HCT116 (cell line): Measurements from ENCODE around the gene ERBB4. TPM values are rescaled to one million over a fixed set of nuclear protein-coding genes. Genes with fewer than 3 reads are reported as not detected.

Experiments
- ATAC-seq: fragments of 200-7000 bp; cut with Tn5 transposase; 2 replicates; pipeline ENCODE4 v1.9.1; 2020; ENCODE audit warnings: mild to moderate bottlenecking, moderate library complexity
- BruUV-seq: library from RNA; stranded (reverse); fragments of 400-500 nt; replicated peaks from 2 replicates; lab custom pipeline; 2021; lab: Mats Ljungman, UMichigan
- CTCF ChIA-PET: fragments of 300-600 bp; sonication (Branson Sonifier 250); formaldehyde crosslinking; loops from one replicate; lab custom pipeline; 2021; ENCODE audit warnings: antibody characterized with exemption; lab: Charles Lee
- POLR2A ChIA-PET: fragments of 300-600, 350-600 bp; sonication (Branson Sonifier 250); formaldehyde crosslinking; loops from one replicate; lab custom pipeline; 2021; ENCODE audit warnings: antibody characterized with exemption; lab: Charles Lee
- RAD21 ChIA-PET, 2 experiments: fragments of 300-600 bp; sonication (Branson Sonifier 250); formaldehyde crosslinking; loops; one replicate each; lab custom pipeline; 2023; ENCODE audit warnings: low total read pairs in 2 of 2; ENCODE audit not compliant: uncharacterized antibody in 2 of 2, unreplicated experiment in 2 of 2, low non-redundant PET in 1 of 2; lab: Charles Lee
- DNase-seq: peaks from one replicate; pipeline ENCODE4 v3.0.0-alpha.2; 2010; ENCODE audit warnings: low read depth, low spot score
- H2AFZ ChIP-seq: fragments of 200-600 bp; shearing (Covaris generic), sonication (generic); 2 replicates; pipeline ENCODE4 v1.6.1; 2017; ENCODE audit warnings: low read depth, mixed run types, mixed read lengths, antibody characterized with exemption, low read length; ENCODE audit not compliant: poor library complexity, severe bottlenecking
- H3K27ac ChIP-seq: 2 replicates; pipeline ENCODE4 v1.5.1; 2012; ENCODE audit warnings: low read depth, low read length
- H3K27me3 ChIP-seq: fragments of 200-600 bp; sonication (generic); 2 replicates; pipeline ENCODE4 v1.6.1; 2016; ENCODE audit warnings: mixed run types, low read length, mixed read lengths; ENCODE audit not compliant: insufficient read depth
- H3K36me3 ChIP-seq, 2 experiments: fragments of 200-500 bp in 1 of 2; fragments of 200-600 bp in 1 of 2; sonication (Bioruptor generic) in 1 of 2; sonication (generic) in 1 of 2; 2 replicates each; pipeline versions ENCODE4 v1.5.1 to v1.6.1; 2014 to 2016; ENCODE audit warnings: low read length in 2 of 2, inconsistent platforms in 1 of 2, mixed read lengths in 1 of 2, mixed run types in 1 of 2; ENCODE audit not compliant: insufficient read depth in 2 of 2, control insufficient read depth in 1 of 2
- H3K4me1 ChIP-seq, 2 experiments: fragments of 200-600 bp in 1 of 2; sonication (generic) in 1 of 2; 2 replicates each; pipeline versions ENCODE4 v1.5.1 to v1.6.1; 2012 to 2017; ENCODE audit warnings: low read length in 2 of 2, inconsistent platforms in 1 of 2, mild to moderate bottlenecking in 1 of 2, mixed read lengths in 1 of 2, mixed run types in 1 of 2, moderate library complexity in 1 of 2; ENCODE audit not compliant: insufficient read depth in 2 of 2, control insufficient read depth in 1 of 2
- H3K4me2 ChIP-seq: fragments of 200-600 bp; sonication (generic); 2 replicates; pipeline ENCODE4 v1.6.1; 2017; ENCODE audit warnings: mixed run types, low read length, mixed read lengths
- H3K4me3 ChIP-seq, 2 experiments: fragments of 200-600 bp in 1 of 2; sonication (generic) in 1 of 2; replicated peaks in 1 of 2; 2 replicates each; pipeline ENCODE4 v1.5.1; 2011 to 2016; ENCODE audit warnings: low read length in 2 of 2, control low read depth in 1 of 2, low read depth in 1 of 2, mild to moderate bottlenecking in 1 of 2, mixed read lengths in 1 of 2, mixed run types in 1 of 2
- H3K79me2 ChIP-seq: fragments of 200-600 bp; sonication (generic); 2 replicates; pipeline ENCODE4 v1.6.1; 2017; ENCODE audit warnings: mild to moderate bottlenecking, mixed run types, low read length, moderate library complexity, mixed read lengths; ENCODE audit not compliant: insufficient read depth
- H3K9ac ChIP-seq: fragments of 200-600 bp; sonication (generic); 2 replicates; pipeline ENCODE4 v1.6.1; 2016; ENCODE audit warnings: low read length, mixed read lengths
- H3K9me2 ChIP-seq: fragments of 200-600 bp; sonication (generic), shearing (Covaris generic); 2 replicates; pipeline ENCODE4 v1.6.1; 2017; ENCODE audit warnings: mixed run types, mild to moderate bottlenecking, moderate library complexity; ENCODE audit not compliant: insufficient read depth
- H3K9me3 ChIP-seq, 2 experiments: fragments of 200-500 bp in 1 of 2; fragments of 200-600 bp in 1 of 2; sonication (Bioruptor generic) in 1 of 2; sonication (generic) in 1 of 2; 2 replicates each; pipeline ENCODE4 v1.6.1; 2014 to 2017; ENCODE audit warnings: low read length in 2 of 2, mixed read lengths in 2 of 2, inconsistent platforms in 1 of 2, low read depth in 1 of 2, mild to moderate bottlenecking in 1 of 2, mixed run types in 1 of 2, moderate library complexity in 1 of 2; ENCODE audit not compliant: control insufficient read depth in 1 of 2, insufficient read depth in 1 of 2
- H4K20me1 ChIP-seq: fragments of 200-600 bp; sonication (generic), shearing (Covaris generic); 2 replicates; pipeline ENCODE4 v1.6.1; 2017; ENCODE audit warnings: mixed run types, mild to moderate bottlenecking, moderate library complexity; ENCODE audit not compliant: insufficient read depth
- CBX3 ChIP-seq: IDR thresholded peaks from 2 replicates; pipeline ENCODE4 v1.6.1; 2012; ENCODE audit warnings: low read depth
- CEBPB ChIP-seq: IDR thresholded peaks from 2 replicates; pipeline ENCODE4 v1.6.1; 2012; ENCODE audit warnings: low read depth
- EZH2 ChIP-seq: fragments of 200-600 bp; sonication (generic); IDR thresholded peaks from 2 replicates; pipeline ENCODE4 v1.6.1; 2017; ENCODE audit warnings: antibody characterized with exemption, mixed run types
- FOSL1 ChIP-seq: IDR thresholded peaks from 2 replicates; pipeline ENCODE4 v1.6.1; 2012; ENCODE audit warnings: low read depth
- POLR2A ChIP-seq: IDR thresholded peaks from 2 replicates; pipeline ENCODE4 v1.7.0; 2011; ENCODE audit warnings: borderline replicate concordance; ENCODE audit not compliant: insufficient read depth, insufficient read length; ENCODE audit errors: extremely low read depth
- POLR2AphosphoS5 ChIP-seq: IDR thresholded peaks from 2 replicates; pipeline ENCODE4 v1.6.1; 2011; ENCODE audit warnings: mild to moderate bottlenecking, low read depth, low read length, moderate library complexity
- RAD21 ChIP-seq: IDR thresholded peaks from 2 replicates; pipeline ENCODE4 v1.6.1; 2012; ENCODE audit warnings: low read depth, mild to moderate bottlenecking
- SRF ChIP-seq: IDR thresholded peaks from 2 replicates; pipeline ENCODE4 v1.6.1; 2012; ENCODE audit warnings: low read depth
- ZNF274 ChIP-seq: fragments of 200-500 bp; sonication (Bioruptor generic); IDR thresholded peaks from 2 replicates; pipeline ENCODE4 v1.6.1; 2014; ENCODE audit warnings: mild to moderate bottlenecking, low read depth, low read length, inconsistent platforms
- intact Hi-C: fragments of 100-400 bp; cut with micrococcal nuclease; formaldehyde crosslinking; loops from 2 replicates; pipeline ENCODE4 v1.10.0; 2022
- total RNA-seq: library from RNA; stranded (reverse); gene quantifications from one replicate; pipeline ENCODE4 v1.2.1, GENCODE V29; 2021; ENCODE audit not compliant: unreplicated experiment
- TF ChIP-seq, protein P1 (sequence below), 3 experiments: fragments of 200-600 bp in 1 of 3; sonication (generic) in 1 of 3; IDR thresholded peaks in 2 of 3; conservative IDR thresholded peaks in 1 of 3; 2 replicates each; pipeline ENCODE4 v1.5.1; 2012 to 2017; ENCODE audit warnings: low read depth in 2 of 3, low read length in 2 of 3, antibody characterized with exemption in 1 of 3, borderline replicate concordance in 1 of 3, control low read depth in 1 of 3, mild to moderate bottlenecking in 1 of 3, mixed read lengths in 1 of 3, mixed run types in 1 of 3, moderate library complexity in 1 of 3; ENCODE audit not compliant: insufficient read depth in 1 of 3
- TF ChIP-seq, protein P2 (sequence below): IDR thresholded peaks from 2 replicates; pipeline ENCODE4 v1.6.1; 2012

ERBB4 gene
- total RNA-seq, 1 experiment from 2014 or later: 0.10 TPM

DNA sequence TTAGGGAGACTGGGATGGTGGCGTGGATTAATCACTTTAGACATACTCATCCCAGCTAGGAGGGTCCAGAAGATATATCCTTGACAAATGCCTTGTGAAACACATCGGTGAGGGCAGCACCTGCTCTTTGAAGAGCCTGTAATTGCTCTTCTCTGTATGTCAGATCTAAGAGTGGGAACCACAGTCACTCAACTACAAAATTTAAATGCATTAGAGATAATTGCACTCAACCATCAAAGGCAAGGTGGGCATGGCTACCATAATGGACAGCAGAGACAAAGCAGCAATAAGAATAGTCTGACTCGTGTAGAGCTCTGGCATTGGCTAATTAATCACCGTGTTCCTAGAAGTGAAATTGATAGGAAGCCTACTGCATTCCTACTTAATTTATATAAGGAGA lies 96.8 kb downstream of the ERBB4 start (continued):
- TF ChIP-seq, protein P1, sequence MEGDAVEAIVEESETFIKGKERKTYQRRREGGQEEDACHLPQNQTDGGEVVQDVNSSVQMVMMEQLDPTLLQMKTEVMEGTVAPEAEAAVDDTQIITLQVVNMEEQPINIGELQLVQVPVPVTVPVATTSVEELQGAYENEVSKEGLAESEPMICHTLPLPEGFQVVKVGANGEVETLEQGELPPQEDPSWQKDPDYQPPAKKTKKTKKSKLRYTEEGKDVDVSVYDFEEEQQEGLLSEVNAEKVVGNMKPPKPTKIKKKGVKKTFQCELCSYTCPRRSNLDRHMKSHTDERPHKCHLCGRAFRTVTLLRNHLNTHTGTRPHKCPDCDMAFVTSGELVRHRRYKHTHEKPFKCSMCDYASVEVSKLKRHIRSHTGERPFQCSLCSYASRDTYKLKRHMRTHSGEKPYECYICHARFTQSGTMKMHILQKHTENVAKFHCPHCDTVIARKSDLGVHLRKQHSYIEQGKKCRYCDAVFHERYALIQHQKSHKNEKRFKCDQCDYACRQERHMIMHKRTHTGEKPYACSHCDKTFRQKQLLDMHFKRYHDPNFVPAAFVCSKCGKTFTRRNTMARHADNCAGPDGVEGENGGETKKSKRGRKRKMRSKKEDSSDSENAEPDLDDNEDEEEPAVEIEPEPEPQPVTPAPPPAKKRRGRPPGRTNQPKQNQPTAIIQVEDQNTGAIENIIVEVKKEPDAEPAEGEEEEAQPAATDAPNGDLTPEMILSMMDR (IDR thresholded peaks at IDR 0.05 in 2 of 3, conservative IDR thresholded peaks at IDR 0.05 in 1 of 3; ENCODE audit: borderline replicate concordance in 1 of 3, insufficient read depth in 1 of 3, low read depth in 2 of 3, low read length in 2 of 3): no peak
- TF ChIP-seq EZH2: no peak
- TF ChIP-seq CEBPB: no peak
- TF ChIP-seq, protein P2, sequence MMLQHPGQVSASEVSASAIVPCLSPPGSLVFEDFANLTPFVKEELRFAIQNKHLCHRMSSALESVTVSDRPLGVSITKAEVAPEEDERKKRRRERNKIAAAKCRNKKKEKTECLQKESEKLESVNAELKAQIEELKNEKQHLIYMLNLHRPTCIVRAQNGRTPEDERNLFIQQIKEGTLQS: no peak
- TF ChIP-seq FOSL1: no peak
- no peak for TF ChIP-seq POLR2A
- TF ChIP-seq CBX3: no peak
- no peak for TF ChIP-seq POLR2AphosphoS5

DNA sequence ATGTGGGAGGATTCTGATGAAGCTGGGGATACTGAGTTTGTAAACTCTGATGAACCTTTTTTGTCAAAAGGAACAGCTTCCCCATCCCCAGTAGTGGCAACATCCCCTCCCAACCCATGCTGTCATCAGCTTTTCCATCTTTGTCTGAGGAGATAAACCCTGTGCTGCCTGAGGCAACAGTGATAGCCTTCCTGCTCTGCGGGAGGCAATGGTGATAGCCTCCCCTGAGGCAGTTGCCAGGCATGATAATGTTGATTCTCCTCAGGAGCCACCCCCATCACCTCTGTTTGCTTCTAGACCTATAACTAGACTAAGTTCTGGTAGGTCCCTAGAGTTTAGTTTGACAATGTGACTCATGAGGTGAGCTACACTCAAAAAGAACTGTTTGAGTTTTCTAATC lies 97.5 kb downstream of the ERBB4 start:
- no TSS peak for BruUV-seq
- CTCF ChIA-PET: no interaction called here
- H3K4me3 ChIP-seq: no peak overlapping the region
- H3K9me3 ChIP-seq: no peaks in the 10 kb centered on the region
- POLR2A ChIA-PET: no interaction called here
- H2AFZ ChIP-seq: no peak overlapping the region
- H3K27ac ChIP-seq: no peak overlapping the region
- no peak for ATAC-seq
- H4K20me1 ChIP-seq: no peaks in the 10 kb centered on the region
- no peak overlapping the region for H3K4me2 ChIP-seq
- no peaks in the 10 kb centered on the region for H3K4me1 ChIP-seq
- no peaks in the 10 kb centered on the region for H3K27me3 ChIP-seq
- no peaks in the 10 kb centered on the region for H3K79me2 ChIP-seq
- no peak overlapping the region for H3K9ac ChIP-seq
- no peaks in the 10 kb centered on the region for H3K9me2 ChIP-seq
- RAD21 ChIA-PET: no interaction called here
- intact Hi-C loops: no loop called here
- DNase-seq: no peak
- H3K36me3 ChIP-seq: no peaks in the 10 kb centered on the region
- no peak for TF ChIP-seq ZNF274
- TF ChIP-seq EZH2: no peak
- TF ChIP-seq RAD21: no peak
- no peak for TF ChIP-seq POLR2AphosphoS5
- TF ChIP-seq SRF: no peak
